ENCODE results near the gene CUL1. TPM values are rescaled to one million over a fixed set of nuclear protein-coding genes. Genes with fewer than 3 reads are reported as not detected.

Gene CUL1
- polyA plus RNA-seq, 3 donors: 53.4 to 59.4 (median 59.0) TPM

DNA sequence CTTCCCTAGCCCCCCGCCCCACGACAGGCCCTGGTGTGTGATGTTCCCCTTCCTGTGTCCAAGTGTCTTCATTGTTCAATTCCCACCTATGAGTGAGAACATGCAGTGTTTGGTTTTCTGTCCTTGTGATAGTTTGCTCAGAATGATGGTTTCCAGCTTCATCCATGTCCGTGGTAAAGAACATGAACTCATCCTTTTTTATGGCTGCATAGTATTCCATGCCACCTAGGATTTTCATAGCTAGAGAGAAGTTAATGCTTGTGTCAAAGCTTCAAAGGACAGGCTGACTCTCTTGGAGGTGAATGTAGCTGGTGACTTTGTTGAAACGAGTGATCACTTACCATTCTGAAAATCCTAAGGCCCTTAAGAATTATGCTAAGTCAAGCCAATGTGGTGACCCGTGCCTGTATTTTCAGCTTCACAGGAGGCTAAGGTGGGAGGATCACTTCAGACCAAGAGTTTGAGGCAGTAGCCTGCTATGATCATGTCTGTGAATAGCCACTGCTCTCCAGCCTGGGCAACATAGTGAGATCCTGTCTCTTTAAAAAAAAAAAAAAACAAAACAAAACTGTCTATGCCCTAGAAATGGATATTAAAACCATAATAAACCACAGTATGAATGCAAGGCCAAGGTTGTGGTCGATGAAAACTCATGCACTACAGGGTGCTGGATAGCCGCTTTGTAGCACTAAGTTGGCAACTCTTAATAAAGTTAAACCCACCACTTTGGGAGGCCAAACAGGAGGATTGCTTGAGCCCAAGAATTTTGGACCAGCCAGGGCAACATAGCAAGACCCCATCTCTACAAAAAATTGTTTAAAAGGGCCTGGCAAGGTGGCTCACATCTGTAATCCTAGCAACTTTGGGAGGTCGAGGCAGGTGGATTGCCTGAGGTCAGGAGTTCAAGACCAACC lies 52.0 kb downstream of the CUL1 start:
- no peak for DNase-seq

DNA sequence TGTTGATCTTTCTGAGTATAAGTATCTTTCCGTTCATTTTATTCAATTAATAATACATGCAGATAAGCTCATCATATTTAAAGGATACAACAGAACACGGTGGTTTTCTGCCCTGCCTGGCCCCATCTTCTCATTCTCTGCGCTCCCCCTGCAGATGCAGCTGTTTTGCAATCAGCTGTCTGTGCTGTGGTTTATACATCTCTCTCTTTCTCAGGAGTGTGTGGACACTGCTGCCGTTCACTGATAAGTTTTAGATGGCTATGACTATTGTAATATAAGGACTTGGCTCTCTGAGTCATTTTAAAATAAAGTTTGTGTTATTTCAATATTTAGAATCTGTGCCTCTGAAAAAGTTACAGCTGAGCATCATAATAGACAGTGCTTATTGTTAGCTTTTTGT lies 54.5 kb downstream of the CUL1 start:
- DNase-seq: no peak

DNA sequence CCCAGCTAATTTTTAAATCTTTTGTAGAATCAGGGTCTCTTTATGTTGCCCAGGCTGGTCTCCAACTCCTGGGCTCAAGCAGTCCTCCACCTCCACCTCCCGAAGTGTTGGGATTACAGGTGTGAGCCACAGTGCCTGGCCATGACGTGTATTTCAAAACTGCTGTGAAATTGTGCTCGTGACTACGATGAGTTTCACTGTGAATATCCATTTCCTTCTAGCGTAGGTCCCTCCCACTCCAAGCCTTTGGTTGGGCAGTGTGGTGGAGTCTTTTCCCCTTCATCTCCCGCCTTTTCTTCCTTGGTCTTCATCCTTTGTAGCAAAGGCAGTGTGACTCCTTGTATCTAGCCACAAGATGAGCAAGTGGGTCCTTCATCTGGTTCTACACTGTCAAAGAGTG lies 56.2 kb downstream of the CUL1 start:
- DNase-seq: no peak

DNA sequence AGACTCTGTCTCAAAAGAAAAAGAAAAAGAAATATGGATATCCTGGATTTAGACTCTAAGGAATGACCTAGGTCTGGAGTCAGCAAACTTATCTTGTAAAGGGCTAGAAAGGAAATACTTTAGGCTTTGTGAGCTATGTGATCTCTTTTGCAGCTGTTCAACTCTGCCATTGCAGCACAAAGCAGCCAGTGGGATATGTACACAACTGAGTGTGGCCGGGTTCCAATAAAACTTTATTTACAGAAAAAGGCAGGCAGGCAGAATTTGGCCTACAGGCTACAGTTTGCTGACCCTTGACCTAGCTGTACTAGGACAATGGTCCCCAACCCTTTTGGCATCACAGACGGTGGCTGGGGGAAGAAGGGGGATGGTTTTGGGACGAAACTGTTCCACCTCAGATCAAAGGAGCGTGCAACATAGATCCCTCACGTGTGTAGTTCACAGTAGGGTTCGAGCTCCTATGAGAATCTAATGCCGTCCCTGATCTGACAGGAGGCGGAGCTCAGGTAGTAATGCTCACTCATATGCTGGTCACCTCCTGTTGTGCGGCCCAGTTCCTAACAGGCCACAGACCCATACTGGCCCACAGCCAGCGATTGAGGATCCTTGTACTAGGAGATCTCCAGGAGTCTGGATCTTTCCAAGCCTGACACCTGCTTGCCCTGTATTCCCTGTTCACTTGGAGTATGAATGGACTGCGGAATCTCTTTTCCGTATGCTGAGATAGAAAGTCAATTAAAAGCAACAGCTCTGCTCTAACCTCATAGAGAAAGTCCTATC lies 63.0 kb downstream of the CUL1 start:
- DNase-seq: no peak

DNA sequence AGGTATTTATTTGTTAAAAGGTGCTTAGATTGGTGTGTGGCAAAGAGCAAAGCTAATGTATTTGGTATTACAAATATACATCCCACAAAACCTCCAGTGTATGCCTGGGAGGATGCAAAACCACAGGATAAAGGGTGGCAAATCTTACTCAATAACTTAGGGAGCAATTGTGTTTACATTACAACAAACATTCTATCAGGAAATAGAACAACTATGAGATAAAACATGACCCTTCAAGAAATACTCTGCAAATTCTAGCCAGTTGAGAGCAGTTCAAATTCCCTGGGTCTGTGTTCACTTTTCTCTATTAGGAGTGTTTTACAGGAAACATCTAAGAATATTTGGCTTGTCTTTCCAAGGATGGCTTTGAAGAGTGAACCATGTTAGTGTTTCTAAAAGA lies 64.9 kb downstream of the CUL1 start:
- no peak for DNase-seq

DNA sequence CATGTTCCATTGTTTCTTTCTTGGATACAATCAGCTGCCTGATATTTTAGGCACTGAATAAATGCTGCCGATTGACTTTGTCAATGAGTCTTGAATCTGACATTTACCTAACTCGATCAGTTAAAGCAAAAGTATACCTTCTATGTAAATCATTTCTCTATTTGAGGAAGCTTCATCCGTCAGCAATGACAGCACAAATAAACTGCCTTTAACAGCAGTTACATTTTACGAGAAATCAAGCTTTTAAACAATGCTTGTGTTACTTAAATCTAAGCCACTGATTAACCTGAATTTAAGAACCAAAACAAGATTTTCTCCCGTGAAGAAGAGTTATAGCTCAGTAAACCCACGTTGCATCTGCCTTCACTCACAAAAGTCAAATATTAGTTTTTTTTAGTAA lies 71.3 kb downstream of the CUL1 start:
- no peak for DNase-seq

DNA sequence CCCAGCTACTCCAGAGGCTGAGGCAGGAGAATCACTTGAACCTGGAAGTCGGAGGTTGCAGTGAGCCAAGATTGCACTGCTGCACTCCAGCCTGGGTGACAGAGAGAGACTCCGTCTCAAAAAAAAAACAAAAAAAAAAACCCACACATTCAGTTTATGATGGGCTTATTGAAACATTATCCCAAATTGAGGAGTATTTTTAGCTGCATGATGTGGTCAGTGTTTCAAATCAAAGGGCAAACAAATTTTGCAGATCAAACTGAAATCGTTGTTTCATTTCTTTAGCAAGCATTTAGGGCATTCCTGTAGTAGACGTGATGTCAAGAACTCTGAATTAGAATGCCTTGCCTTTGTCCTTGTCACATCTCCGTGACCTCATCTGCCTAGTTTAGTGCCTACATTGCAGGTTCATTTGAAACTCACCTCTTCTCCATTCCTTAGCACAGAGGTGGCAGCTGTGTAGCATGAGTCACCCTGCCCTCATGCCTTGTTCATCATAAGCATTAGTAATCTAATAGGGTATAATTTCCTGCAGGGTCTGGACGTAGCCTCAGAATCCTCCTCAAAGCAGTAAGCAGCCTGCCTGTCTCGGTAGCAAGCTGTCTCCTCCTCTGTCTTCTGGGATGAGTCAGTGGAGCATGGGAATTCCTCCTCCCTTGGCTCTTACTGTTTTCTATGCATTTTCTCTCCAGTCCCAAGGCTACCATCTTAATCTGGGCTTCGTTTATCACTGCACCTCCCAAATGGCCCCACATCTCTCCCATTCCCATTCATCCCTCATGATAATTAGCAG lies 73.8 kb downstream of the CUL1 start:
- no peak for DNase-seq

DNA sequence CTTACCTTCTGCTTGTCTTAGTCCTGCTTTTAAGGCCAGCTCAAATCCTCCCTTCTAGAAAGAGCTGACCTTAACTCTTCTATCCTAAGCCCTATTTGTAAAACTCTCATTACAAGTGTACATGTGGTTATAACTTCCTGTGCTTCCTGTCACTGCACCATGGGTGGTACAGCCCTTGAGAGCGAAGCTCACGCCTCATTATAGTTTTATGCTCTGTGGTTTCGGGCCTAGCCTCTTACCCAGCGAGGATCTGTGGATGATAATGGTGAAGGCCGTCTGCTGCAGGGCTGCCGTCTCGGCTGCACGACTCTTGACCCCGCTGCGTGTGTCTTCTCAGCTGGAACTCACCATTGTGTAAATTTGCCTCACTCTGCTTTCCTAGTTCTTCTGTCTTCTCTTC lies 74.6 kb downstream of the CUL1 start:
- no peak for DNase-seq

DNA sequence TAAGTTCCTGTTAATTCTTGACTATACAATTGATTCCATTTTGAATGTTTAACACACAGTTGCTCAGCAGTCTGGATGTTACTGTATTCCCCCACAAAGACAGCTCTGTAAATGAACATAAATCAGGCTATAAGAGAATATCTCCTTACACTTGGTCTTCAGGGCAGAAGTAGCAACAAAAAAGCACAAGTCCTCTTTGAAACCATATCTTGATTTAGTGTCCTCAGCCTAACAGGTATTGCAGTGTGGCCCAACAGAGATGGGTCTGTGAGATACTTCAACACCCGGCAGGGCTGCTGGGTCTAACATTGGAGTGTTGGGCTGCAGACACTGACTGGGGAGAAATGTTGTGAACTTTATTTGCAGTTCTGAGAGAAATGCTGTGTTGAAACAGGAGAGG lies 75.8 kb downstream of the CUL1 start:
- DNase-seq: peak; percentile 57

DNA sequence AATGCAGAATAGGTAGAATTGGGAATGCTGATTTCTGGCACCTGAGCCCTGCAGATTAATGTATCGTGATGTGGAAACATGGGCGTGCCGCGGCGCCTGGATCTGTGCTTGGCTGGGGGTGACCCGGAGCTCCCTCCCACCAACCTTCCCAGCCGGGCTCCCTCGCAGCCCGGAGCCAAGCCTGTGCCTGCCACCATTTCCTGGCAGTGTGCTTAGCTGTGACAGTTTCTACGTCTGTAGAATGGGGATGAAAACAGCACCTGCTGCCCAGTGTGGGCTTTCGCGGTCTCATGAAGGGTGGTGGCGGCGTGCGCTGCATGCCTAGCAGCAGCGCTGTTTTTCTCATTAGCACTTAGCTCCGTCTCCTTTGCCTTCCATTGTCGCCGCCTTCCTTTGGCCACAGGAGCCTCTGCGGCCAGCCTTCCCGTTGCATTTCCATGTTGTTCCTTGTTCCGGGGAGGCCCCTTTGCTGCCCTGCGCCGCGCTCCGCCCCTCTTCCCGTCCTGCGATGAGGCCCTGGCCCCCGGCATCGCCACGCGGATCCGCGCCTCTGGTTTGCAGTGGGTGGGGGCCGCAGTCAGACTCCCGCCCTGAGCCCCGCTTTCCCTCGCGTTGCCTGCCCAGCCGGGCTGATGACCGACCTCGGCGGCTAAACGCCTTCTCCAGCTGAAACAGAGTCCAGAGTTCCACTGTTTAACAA lies 84.2 kb downstream of the CUL1 start:
- DNase-seq: no peak

DNA sequence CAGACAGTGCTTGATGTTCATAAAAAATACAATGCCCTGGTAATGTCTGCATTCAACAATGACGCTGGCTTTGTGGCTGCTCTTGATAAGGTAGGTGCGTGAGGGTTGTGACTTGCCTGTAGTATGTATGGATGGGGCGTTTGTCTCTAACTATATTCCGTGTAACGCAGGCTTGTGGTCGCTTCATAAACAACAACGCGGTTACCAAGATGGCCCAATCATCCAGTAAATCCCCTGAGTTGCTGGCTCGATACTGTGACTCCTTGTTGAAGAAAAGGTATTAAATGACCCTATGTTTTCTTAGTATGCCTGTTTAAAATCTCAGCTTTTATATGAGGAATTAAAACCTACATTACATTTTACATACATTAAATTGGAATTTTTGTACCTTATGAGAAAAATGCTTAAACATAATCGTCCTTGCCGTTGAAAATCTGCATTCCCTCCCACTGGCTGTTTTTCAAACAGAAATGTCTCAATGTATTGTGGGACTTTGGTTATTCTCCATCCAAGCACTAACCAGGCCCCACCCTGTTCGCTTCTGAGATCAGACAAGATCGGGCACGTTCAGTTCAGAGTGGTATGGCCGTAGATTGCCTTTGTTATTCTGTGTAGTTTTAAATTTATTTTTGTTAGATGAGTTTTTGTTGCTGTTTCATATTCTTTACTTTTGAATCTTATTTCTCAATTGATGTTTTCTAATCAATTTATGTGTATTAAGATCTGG lies 85.3 kb downstream of the CUL1 start:
- no peak for DNase-seq

DNA sequence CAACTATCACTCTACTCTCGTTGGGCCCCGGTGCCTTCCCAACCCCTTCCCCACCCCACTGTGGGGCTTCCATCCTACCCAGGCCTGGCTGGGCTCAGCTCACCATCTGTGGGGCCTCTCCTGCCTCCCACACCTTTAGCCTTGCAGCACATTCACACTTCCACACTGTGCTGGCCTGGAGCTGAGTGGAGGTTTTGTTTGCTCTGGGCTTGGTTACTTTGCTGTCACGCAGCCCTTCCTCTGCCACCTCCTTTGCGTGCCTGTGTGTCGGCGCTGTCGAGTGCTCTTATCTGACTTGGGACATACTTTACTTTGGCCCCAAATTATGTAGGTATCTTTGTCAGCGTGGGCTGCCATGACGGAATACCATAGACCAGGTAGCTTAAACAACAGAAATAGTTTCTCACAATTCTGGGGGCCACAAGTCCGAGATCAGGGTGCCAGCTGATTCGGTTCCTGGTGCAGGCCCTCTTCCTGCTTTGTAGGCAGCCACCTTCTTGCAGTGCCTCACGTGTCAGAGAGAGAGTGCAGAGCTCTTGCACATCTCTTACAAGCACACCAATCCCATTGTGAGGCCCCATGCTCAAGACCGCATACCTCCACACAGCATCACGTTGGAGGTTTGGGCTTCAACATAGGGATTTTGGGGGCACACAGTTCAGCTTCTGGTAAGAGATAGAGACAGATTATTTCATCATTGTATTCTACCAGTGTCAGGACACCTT lies 89.0 kb downstream of the CUL1 start:
- DNase-seq: no peak

DNA sequence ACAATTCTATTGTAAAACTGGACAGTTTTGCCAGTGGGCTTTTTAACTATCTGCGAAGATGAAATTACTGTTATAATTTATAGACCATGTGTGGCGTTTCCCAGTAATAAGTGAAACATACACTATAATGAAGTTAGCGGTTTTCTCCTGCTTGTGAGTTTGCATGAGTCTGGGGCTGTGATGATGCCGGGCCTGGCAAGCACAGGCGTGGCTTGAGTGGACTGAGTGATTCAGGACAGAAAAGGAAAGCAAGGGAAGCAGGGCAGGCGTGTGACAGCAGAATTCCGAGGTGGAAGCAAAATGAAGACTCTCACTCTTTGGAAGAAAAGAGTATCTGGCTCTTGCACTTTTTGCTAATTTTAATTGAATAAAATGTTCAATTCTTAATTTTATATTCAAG lies 90.5 kb downstream of the CUL1 start:
- DNase-seq: no peak

DNA sequence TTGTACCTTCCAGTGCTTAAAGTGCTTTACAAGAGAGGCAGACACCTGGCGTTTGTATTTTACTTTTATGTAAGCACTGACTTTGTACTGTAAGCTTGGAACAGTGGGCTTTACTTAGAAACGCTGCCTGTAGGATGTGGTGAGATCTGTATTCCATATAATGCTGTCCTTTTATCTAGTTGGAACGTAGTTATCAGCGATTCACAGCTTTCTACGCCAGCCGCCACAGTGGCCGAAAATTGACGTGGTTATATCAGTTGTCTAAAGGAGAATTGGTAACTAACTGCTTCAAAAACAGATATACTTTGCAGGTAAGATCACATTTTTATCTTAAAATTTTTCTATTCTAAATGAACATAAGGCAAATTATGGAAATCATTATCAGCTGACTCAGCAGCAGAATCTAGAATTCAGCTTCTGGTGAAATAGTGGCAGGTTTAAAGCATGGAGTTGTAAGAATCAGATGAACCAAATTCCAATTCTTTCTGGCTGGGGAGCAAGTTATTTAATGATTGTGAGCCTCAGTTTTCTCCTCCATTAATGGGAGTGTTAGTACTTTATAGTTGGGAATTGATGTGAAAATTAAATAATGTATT lies 91.5 kb downstream of the CUL1 start:
- DNase-seq: no peak

DNA sequence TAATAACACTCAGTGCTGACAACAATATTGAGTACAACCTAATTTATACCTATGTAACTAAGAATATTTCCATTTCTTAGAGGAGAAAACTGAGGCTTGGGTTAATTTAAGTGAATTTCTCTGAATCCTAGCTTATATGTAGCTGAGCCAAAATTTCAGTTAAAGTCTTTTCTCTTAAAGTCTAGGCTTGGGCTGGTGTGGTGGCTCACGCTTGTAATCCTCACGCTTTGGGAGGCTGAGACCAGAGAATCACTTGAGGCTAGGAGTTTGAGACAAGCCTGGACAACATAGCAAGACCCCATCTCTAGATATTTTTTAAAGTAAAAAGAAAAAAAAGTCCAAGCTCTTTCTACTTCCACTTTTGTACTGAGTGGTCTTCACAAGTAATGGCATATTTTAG lies 92.1 kb downstream of the CUL1 start:
- no peak for DNase-seq

DNA sequence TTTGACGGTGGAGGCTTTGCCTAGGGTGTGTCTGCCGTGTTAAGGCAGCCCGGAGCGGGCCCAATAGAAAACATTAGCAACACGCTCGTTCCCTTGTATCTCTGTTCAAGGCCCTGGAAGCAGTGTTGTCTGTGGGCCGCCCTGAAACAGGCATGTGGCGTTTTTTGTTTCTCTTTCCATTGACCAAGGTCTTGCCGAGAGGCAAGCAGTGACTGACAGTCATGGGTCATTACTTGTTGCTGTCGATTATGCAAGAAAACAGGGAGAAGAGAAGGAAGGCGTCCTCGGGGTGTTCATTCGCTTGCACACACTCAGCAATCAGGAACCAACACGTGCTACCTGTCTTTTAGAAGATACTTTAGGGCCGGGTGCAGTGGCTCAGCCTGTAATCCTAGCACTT lies 92.8 kb downstream of the CUL1 start:
- DNase-seq: no peak

DNA sequence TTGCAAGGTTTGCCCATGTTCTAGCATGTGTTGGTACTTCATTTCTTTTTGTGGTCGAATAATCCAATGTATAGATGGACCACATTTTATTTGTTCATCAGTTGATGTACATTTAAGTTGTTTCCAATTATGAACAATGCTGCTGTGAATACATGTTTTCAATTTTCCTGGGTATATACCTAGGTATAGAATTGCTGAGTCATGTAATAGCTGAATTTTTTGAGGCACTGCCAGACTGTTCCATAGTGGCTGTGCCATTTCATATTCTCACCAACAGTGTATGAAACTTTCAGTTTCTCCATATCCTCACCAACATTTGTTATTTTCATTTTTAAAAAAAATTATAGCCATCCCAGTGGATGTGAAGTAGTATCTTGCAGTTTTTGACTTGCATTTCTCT lies 94.9 kb downstream of the CUL1 start:
- no peak for DNase-seq

DNA sequence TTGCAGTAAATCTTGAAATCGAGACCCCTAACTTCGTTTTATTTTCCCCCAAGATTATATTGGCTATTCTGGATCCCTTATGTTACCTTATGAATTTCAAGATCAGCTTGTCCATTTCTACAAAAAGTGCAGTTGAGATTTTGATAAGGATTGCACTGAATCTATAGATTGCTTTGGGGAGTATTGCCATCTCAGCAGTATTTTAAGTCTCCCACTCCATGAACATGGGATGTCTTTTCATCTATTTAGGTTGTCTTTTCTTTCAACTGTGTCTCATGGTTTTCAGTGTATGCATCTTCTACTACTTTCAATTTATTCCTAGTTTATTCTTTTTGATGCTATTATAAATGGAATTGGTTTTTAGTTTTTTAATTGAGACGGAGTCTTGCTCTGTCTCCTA lies 95.8 kb downstream of the CUL1 start:
- DNase-seq: no peak

DNA sequence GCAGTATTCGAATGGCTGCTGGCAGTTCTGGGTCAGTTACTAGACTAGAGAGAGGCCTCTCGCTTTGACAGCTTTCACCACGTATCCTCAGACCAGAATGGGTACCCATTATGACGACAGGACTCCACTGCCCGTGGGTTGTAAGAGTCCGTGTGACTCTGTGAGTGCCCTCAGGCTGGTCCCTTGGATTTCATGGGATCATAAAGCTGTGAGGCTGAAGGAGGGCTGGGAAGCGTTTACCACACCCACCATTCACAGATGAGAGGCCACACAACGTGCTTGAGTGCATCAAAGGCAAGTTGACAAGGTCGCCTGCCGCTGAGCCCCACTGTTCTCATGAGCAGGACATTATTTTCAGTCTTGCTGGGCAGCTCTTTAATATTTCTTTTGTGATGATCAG lies 98.1 kb downstream of the CUL1 start:
- no peak for DNase-seq

All from renal pelvis (tissue), 4 donors.